B cell (primary cell): Measurements from ENCODE around the gene ZNF554.
"Not testable (repeated sequence)": the region's sequence is repeated elsewhere in the genome, so short reads cannot be mapped to it uniquely, and the experiment has no call there.

Experiments
- EZH2 ChIP-seq: IDR thresholded peaks from 2 replicates; pipeline ENCODE4 v1.6.1; 2012; ENCODE audit warnings: borderline replicate concordance, low read depth, mild to moderate bottlenecking, moderate library complexity, low read length; ENCODE audit not compliant: insufficient read depth, poor library complexity, severe bottlenecking
- TF ChIP-seq, protein P1 (sequence below): fragments of 200-600 bp; IDR thresholded peaks from one replicate; pipeline ENCODE4 v1.8.0; 2022; ENCODE audit warnings: antibody characterized with exemption, mild to moderate bottlenecking

DNA sequence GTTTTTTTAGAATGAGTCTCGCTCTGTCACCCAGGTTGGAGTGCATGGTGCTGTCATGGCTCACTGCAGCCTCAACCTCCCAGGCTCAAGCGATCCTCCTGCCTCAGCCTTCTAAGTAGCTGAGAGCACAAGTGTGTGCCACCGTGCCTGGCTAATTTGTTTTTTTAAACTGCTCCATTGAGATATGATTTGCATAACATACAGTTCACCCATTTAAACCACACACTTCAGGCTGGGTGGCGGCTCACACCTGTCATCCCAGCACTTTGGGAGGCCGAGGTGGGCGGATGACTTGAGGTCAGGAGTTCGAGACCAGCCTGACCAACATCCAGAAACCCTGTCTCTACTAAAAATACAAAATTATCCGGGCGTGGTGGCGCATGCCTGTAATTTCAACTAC is 27.0 kb upstream of the ZNF554 start:
- TF ChIP-seq EZH2: not testable (repeated sequence)
- TF ChIP-seq, protein P1, sequence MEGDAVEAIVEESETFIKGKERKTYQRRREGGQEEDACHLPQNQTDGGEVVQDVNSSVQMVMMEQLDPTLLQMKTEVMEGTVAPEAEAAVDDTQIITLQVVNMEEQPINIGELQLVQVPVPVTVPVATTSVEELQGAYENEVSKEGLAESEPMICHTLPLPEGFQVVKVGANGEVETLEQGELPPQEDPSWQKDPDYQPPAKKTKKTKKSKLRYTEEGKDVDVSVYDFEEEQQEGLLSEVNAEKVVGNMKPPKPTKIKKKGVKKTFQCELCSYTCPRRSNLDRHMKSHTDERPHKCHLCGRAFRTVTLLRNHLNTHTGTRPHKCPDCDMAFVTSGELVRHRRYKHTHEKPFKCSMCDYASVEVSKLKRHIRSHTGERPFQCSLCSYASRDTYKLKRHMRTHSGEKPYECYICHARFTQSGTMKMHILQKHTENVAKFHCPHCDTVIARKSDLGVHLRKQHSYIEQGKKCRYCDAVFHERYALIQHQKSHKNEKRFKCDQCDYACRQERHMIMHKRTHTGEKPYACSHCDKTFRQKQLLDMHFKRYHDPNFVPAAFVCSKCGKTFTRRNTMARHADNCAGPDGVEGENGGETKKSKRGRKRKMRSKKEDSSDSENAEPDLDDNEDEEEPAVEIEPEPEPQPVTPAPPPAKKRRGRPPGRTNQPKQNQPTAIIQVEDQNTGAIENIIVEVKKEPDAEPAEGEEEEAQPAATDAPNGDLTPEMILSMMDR: not testable (repeated sequence)
